Keratinocyte (primary cell): ENCODE results near the gene TMEM169. TPM values are rescaled to one million over a fixed set of nuclear protein-coding genes. Genes with fewer than 3 reads are reported as not detected.

Experiments
- DNase-seq: peaks from one replicate; pipeline ENCODE4 v3.0.0-alpha.2; 2011; ENCODE audit warnings: low read depth, missing footprints, low spot score
- FAIRE-seq: peaks from 2 replicates; lab custom pipeline; 2011; peaks lifted over from hg19 to GRCh38; lab: Jason Lieb, UNC
- H2AFZ ChIP-seq: 2 replicates; pipeline ENCODE4 v1.6.0; 2012; ENCODE audit warnings: low read length, control low read depth, inconsistent platforms; ENCODE audit not compliant: control insufficient read depth
- H3K27ac ChIP-seq: 2 replicates; pipeline ENCODE4 v1.5.1; 2011; ENCODE audit warnings: low read length; ENCODE audit not compliant: control insufficient read depth, insufficient read depth
- H3K27me3 ChIP-seq: 3 replicates; pipeline ENCODE4 v1.6.0; 2011; ENCODE audit warnings: low read length; ENCODE audit not compliant: control insufficient read depth, insufficient read depth; ENCODE audit errors: extremely low read depth
- H3K36me3 ChIP-seq, 2 experiments: 2 replicates in 1 of 2; 3 replicates in 1 of 2; pipeline ENCODE4 v1.5.1; 2011; ENCODE audit warnings: low read length in 2 of 2, mild to moderate bottlenecking in 1 of 2; ENCODE audit not compliant: control insufficient read depth in 2 of 2, insufficient read depth in 2 of 2; ENCODE audit errors: extremely low read depth in 1 of 2
- H3K4me1 ChIP-seq: 3 replicates; pipeline ENCODE4 v1.5.1; 2011; ENCODE audit warnings: low read length; ENCODE audit not compliant: control insufficient read depth, insufficient read depth; ENCODE audit errors: extremely low read depth
- H3K4me2 ChIP-seq: 3 replicates; pipeline ENCODE4 v1.6.0; 2011; ENCODE audit warnings: low read depth, low read length; ENCODE audit not compliant: control insufficient read depth, insufficient read depth; ENCODE audit errors: extremely low read depth
- H3K4me3 ChIP-seq, 3 experiments: fragments of 200-600 bp in 1 of 3; sonication (generic) in 1 of 3; 2 replicates in 2 of 3; 3 replicates in 1 of 3; pipeline ENCODE4 v1.5.1; 2011 to 2016; ENCODE audit warnings: low read length in 3 of 3, mild to moderate bottlenecking in 3 of 3, control low read depth in 2 of 3, inconsistent platforms in 1 of 3, low read depth in 1 of 3, mixed read lengths in 1 of 3, mixed run types in 1 of 3, moderate library complexity in 1 of 3; ENCODE audit not compliant: control insufficient read depth in 2 of 3, insufficient read depth in 2 of 3; ENCODE audit errors: extremely low read depth in 1 of 3
- H3K79me2 ChIP-seq: 2 replicates; pipeline ENCODE4 v1.6.0; 2012; ENCODE audit warnings: low read length; ENCODE audit not compliant: control insufficient read depth, insufficient read depth
- H3K9ac ChIP-seq: 3 replicates; pipeline ENCODE4 v1.6.0; 2011; ENCODE audit warnings: low read length; ENCODE audit not compliant: control insufficient read depth, insufficient read depth; ENCODE audit errors: extremely low read depth
- H3K9me1 ChIP-seq: 3 replicates; pipeline ENCODE4 v1.6.0; 2011; ENCODE audit warnings: low read length; ENCODE audit not compliant: control insufficient read depth, insufficient read depth; ENCODE audit errors: extremely low read depth
- H3K9me3 ChIP-seq: 2 replicates; pipeline ENCODE4 v1.5.1; 2012; ENCODE audit warnings: low read depth, low read length; ENCODE audit not compliant: control insufficient read depth
- H4K20me1 ChIP-seq: 3 replicates; pipeline ENCODE4 v1.6.0; 2011; ENCODE audit warnings: low read length; ENCODE audit not compliant: control insufficient read depth, insufficient read depth; ENCODE audit errors: extremely low read depth
- CTCF ChIP-seq, 3 experiments: IDR thresholded peaks in 1 of 3; conservative IDR thresholded peaks in 1 of 3; optimal IDR thresholded peaks in 1 of 3; 2 replicates in 2 of 3; 3 replicates in 1 of 3; pipeline versions ENCODE3 to v1.5.1; 2011; ENCODE audit warnings: low read length in 3 of 3, mild to moderate bottlenecking in 3 of 3, moderate library complexity in 2 of 3, control low read depth in 1 of 3, inconsistent platforms in 1 of 3; ENCODE audit not compliant: insufficient read depth in 2 of 3; ENCODE audit errors: extremely low read depth in 1 of 3
- EZH2 ChIP-seq: IDR thresholded peaks from one replicate; pipeline ENCODE4 v1.6.1; 2012; ENCODE audit warnings: inconsistent platforms, mild to moderate bottlenecking, low read length, moderate library complexity
- dilution Hi-C: fragments of 300-500 bp; cut with MboI; formaldehyde crosslinking; loops from one replicate; pipeline ENCODE4 v1.7.0; 2020; ENCODE audit warnings: low sequenced_read_pairs; ENCODE audit not compliant: extremely low pct_ligation_motif_present
- polyA plus RNA-seq, 5 experiments: library from polyadenylated mRNA; depleted of rRNA in 3 of 5; stranded (reverse) in 3 of 5; stranded (forward) in 1 of 5; unstranded in 1 of 5; fragments of >200 nt; gene quantifications; 1 replicate in 1 of 5; 2 replicates in 3 of 5; 3 replicates in 1 of 5; pipeline versions ENCODE4 v1.2.1 to v1.2.3, GENCODE V29; 2011 to 2012; ENCODE audit warnings: missing spikeins in 2 of 5, low read depth in 1 of 5, low replicate concordance in 1 of 5

TMEM169 gene
- polyA plus RNA-seq, 1 donor (not counting 4 experiments of a cell fraction or from before 2014, with no cell fraction given), result not detected

GRCh38 chr2:216064014-216064630 lies 17.6 kb upstream of the TMEM169 start:
- H3K4me3 ChIP-seq, result no peak overlapping the region
- no peak overlapping the region for H2AFZ ChIP-seq
- H3K9me3 ChIP-seq, result no peaks in the 10 kb centered on the region
- dilution Hi-C loops, result no loop called here
- TF ChIP-seq CTCF (optimal IDR thresholded peaks at IDR 0.05 in 1 of 3, IDR thresholded peaks at IDR 0.05 in 1 of 3, conservative IDR thresholded peaks at IDR 0.05 in 1 of 3; ENCODE audit: extremely low read depth in 1 of 3, insufficient read depth in 2 of 3, low read length in 3 of 3) (no peak), EZH2 (no peak)
- FAIRE-seq (no peak), DNase-seq (no peak)
- no peaks in the 10 kb centered on the region for H3K27me3 ChIP-seq
- no peak overlapping the region for H3K9ac ChIP-seq
- no peak overlapping the region for H3K4me2 ChIP-seq
- H3K27ac ChIP-seq, result no peak overlapping the region
- H4K20me1 ChIP-seq, result no peaks in the 10 kb centered on the region
- H3K36me3 ChIP-seq, result no peaks in the 10 kb centered on the region
- H3K79me2 ChIP-seq, result no peaks in the 10 kb centered on the region
- no peaks in the 10 kb centered on the region for H3K4me1 ChIP-seq
- H3K9me1 ChIP-seq, result no peaks in the 10 kb centered on the region

GRCh38 chr2:216064665-216065064 lies 17.1 kb upstream of the TMEM169 start:
- DNase-seq, result no peak
- Histone ChIP-seq H3K4me3 (no peak overlapping the region), H4K20me1 (no peaks in the 10 kb centered on the region), H3K36me3 (no peaks in the 10 kb centered on the region), H3K4me1 (no peaks in the 10 kb centered on the region), H3K9me1 (no peaks in the 10 kb centered on the region), H3K9ac (no peak overlapping the region), H3K27ac (no peak overlapping the region), H3K79me2 (no peaks in the 10 kb centered on the region), H3K9me3 (no peaks in the 10 kb centered on the region), H2AFZ (no peak overlapping the region), H3K27me3 (no peaks in the 10 kb centered on the region), H3K4me2 (no peak overlapping the region)
- dilution Hi-C loops, result no loop called here
- TF ChIP-seq CTCF (optimal IDR thresholded peaks at IDR 0.05 in 1 of 3, IDR thresholded peaks at IDR 0.05 in 1 of 3, conservative IDR thresholded peaks at IDR 0.05 in 1 of 3; ENCODE audit: extremely low read depth in 1 of 3, insufficient read depth in 2 of 3, low read length in 3 of 3) (no peak), EZH2 (no peak)
- no peak for FAIRE-seq
